ENCODE data around the gene KCNK4. TPM values are rescaled to one million over a fixed set of nuclear protein-coding genes. Genes with fewer than 3 reads are reported as not detected.

KCNK4 gene
- polyA plus RNA-seq, 4 donors: 0.16 TPM; not detected in 3

GRCh38 chr11:64342869-64343745, 52.0 kb downstream of the KCNK4 start:
- no peak for DNase-seq (ENCODE audit: low read depth in 4 of 4, low spot score in 3 of 4)

DNA sequence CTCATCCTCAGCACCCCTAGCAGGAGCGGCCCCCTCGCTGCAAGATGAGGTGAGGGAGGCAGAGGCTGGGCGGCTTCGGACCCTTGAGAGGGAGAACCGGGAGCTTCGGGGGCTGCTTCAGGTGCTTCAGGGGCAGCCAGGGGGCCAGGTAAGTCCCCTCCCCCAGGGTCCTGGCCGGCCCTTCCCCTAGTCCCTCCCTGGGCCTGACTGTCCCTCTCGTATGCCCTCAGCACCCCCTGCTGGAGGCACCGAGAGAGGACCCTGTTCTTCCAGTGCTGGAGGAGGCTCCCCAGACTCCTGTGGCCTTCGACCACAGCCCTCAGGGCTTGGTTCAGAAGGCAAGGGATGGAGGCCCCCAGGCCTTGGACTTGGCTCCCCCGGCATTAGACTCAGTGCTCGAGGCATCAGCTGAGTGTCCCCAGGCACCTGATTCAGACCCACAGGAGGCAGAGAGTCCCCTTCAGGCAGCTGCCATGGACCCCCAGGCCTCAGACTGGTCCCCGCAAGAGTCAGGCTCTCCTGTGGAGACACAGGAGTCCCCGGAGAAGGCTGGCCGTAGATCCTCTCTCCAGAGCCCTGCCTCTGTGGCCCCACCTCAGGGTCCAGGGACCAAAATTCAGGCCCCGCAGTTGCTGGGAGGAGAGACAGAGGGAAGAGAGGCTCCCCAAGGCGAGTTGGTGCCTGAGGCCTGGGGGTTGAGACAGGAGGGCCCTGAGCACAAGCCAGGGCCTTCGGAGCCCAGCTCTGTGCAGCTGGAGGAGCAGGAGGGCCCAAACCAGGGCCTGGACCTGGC, 52.9 kb downstream of the KCNK4 start:
- no peak for DNase-seq (ENCODE audit: low read depth in 4 of 4, low spot score in 3 of 4)

DNA sequence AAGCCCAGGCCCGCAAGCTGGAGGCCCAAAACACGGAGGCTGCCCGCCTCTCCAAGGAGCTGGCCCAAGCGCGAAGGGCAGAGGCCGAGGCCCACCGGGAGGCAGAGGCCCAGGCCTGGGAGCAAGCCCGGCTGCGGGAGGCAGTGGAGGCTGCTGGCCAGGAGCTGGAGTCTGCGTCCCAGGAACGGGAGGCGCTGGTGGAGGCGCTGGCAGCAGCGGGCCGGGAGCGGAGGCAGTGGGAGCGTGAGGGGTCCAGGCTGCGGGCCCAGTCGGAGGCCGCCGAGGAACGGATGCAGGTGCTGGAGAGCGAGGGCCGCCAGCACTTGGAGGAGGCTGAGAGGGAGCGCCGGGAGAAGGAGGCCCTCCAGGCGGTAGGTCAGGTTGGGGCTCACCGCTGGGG, 53.7 kb downstream of the KCNK4 start:
- DNase-seq (ENCODE audit: low read depth in 4 of 4, low spot score in 3 of 4): no peak

GRCh38 chr11:64347193-64347867, 56.2 kb downstream of the KCNK4 start:
- no peak for DNase-seq (ENCODE audit: low read depth in 4 of 4, low spot score in 3 of 4)

- DNase-seq (ENCODE audit: low read depth in 4 of 4, low spot score in 3 of 4): no peak
These were observed 57.4 kb downstream of the KCNK4 start for GRCh38 chr11:64348383-64349024.

DNA sequence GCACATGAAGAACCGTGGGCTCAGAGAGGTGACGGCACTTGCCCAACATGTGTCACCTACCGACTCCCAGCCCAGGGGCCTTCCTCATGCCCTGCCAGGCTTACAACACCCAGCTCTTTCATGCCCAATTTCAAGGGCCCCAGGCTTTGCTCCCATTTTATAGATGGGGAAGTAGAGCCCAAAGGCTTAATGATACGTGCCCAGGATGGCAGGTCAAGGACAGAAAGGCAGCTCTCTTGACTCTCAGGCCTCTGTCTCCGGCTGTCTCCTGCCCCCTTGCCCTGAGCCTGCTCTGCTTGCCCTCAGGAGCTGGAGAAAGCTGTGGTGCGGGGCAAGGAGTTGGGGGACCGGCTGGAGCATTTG, 57.9 kb downstream of the KCNK4 start:
- DNase-seq (ENCODE audit: low read depth in 4 of 4, low spot score in 3 of 4): no peak

GRCh38 chr11:64349404-64349803, 58.3 kb downstream of the KCNK4 start:
- DNase-seq (ENCODE audit: low read depth in 4 of 4, low spot score in 3 of 4): no peak

Other genes with a start within 250 kb of the KCNK4 start
- 10 to 100 TPM; 14.9 to 17.8 (median 15.3) TPM for gene MACROD1, start 125.2 kb upstream of the KCNK4 start, polyA plus RNA-seq (ENCODE audit: insufficient read length in 4 of 4)
- 100 to 1,000 TPM; 125 to 232 (median 205) TPM for gene STIP1, start 105.1 kb upstream of the KCNK4 start, polyA plus RNA-seq (ENCODE audit: insufficient read length in 4 of 4)
- 1 to 10 TPM; 3.4 to 7.2 (median 5.6) TPM for gene FERMT3, start 84.6 kb upstream of the KCNK4 start, polyA plus RNA-seq (ENCODE audit: insufficient read length in 4 of 4)
- 10 to 100 TPM; 25.7 to 56.1 (median 40.1) TPM for gene TRPT1, start 65.1 kb upstream of the KCNK4 start, polyA plus RNA-seq (ENCODE audit: insufficient read length in 4 of 4)
- 10 to 100 TPM; 13.2 to 32.7 (median 19.1) TPM for gene NUDT22, start 65.0 kb upstream of the KCNK4 start, polyA plus RNA-seq (ENCODE audit: insufficient read length in 4 of 4)
- gene DNAJC4, start 60.8 kb upstream of the KCNK4 start, polyA plus RNA-seq (ENCODE audit: insufficient read length in 4 of 4): 10 to 100 TPM; 44.9 to 85.8 (median 59.1) TPM
- gene VEGFB, start 56.7 kb upstream of the KCNK4 start, polyA plus RNA-seq (ENCODE audit: insufficient read length in 4 of 4): 100 to 1,000 TPM in 2 of 4 donors, 10 to 100 TPM in 2; 82.6 to 115 (median 99.9) TPM
- 10 to 100 TPM; 61.0 to 99.2 (median 86.6) TPM for gene FKBP2, start 50.2 kb upstream of the KCNK4 start, polyA plus RNA-seq (ENCODE audit: insufficient read length in 4 of 4)
- 10 to 100 TPM; 54.4 to 90.9 (median 69.8) TPM for gene PPP1R14B, start 44.4 kb upstream of the KCNK4 start, polyA plus RNA-seq (ENCODE audit: insufficient read length in 4 of 4)
- gene PLCB3, start 39.8 kb upstream of the KCNK4 start, polyA plus RNA-seq (ENCODE audit: insufficient read length in 4 of 4): 10 to 100 TPM; 12.4 to 17.1 (median 13.7) TPM
- gene BAD, start 6.6 kb upstream of the KCNK4 start, polyA plus RNA-seq (ENCODE audit: insufficient read length in 4 of 4): 10 to 100 TPM; 42.1 to 69.9 (median 48.3) TPM
- 10 to 100 TPM; 27.4 to 48.6 (median 30.6) TPM for gene GPR137, start 5.5 kb upstream of the KCNK4 start, polyA plus RNA-seq (ENCODE audit: insufficient read length in 4 of 4)
- under 1 TPM in 1 of 4 donors, not detected in 3; 0.79 TPM for gene CATSPERZ, start 9.1 kb downstream of the KCNK4 start, polyA plus RNA-seq (ENCODE audit: insufficient read length in 4 of 4)
- gene ESRRA, start 14.2 kb downstream of the KCNK4 start, polyA plus RNA-seq (ENCODE audit: insufficient read length in 4 of 4): 10 to 100 TPM in 3 of 4 donors, 1 to 10 TPM in 1; 7.4 to 31.0 (median 17.2) TPM
- 100 to 1,000 TPM; 208 to 244 (median 221) TPM for gene TRMT112, start 26.3 kb downstream of the KCNK4 start, polyA plus RNA-seq (ENCODE audit: insufficient read length in 4 of 4)
- 100 to 1,000 TPM; 156 to 230 (median 184) TPM for gene PRDX5, start 26.8 kb downstream of the KCNK4 start, polyA plus RNA-seq (ENCODE audit: insufficient read length in 4 of 4)
- 1 to 10 TPM; 2.7 to 5.2 (median 3.6) TPM for gene CCDC88B, start 48.9 kb downstream of the KCNK4 start, polyA plus RNA-seq (ENCODE audit: insufficient read length in 4 of 4)
- gene RPS6KA4, start 67.9 kb downstream of the KCNK4 start, polyA plus RNA-seq (ENCODE audit: insufficient read length in 4 of 4): 10 to 100 TPM in 3 of 4 donors, 1 to 10 TPM in 1; 9.4 to 16.3 (median 13.5) TPM

All from left renal pelvis (tissue), 4 donors.